ENCODE data around the gene CD53.

DNA sequence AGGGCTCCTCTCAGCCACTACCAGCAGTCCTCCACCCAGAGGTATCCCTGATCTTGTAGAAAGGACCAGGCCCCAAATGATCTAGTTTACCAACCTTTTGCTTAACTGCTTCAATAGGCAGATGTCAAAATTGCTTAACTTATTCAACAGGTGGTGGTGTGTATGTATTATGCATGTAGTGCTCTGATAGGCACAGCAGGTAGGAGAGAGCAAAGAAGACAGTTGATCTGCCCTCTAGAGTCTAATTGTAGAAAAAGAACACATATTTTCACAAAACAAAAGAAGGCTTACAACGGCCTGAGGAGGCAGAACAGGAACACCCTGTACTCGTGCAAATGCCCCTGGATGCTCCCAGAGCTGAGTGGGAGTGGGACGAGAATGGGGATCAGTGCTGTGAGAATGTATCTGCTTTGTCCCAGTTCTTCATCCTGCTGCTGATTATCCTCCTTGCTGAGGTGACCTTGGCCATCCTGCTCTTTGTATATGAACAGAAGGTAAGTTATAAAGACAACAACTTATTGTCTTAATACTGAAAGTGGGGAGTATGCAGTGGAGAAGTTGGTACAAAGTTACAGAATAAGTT is 21.1 kb downstream of the CD53 start:
- TF ChIP-seq, protein P1, sequence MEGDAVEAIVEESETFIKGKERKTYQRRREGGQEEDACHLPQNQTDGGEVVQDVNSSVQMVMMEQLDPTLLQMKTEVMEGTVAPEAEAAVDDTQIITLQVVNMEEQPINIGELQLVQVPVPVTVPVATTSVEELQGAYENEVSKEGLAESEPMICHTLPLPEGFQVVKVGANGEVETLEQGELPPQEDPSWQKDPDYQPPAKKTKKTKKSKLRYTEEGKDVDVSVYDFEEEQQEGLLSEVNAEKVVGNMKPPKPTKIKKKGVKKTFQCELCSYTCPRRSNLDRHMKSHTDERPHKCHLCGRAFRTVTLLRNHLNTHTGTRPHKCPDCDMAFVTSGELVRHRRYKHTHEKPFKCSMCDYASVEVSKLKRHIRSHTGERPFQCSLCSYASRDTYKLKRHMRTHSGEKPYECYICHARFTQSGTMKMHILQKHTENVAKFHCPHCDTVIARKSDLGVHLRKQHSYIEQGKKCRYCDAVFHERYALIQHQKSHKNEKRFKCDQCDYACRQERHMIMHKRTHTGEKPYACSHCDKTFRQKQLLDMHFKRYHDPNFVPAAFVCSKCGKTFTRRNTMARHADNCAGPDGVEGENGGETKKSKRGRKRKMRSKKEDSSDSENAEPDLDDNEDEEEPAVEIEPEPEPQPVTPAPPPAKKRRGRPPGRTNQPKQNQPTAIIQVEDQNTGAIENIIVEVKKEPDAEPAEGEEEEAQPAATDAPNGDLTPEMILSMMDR (IDR thresholded peaks at IDR 0.05; ENCODE audit: low read depth, low read length) = no peak
- no peak for TF ChIP-seq POLR2A (IDR thresholded peaks at IDR 0.05; ENCODE audit: extremely low read depth, insufficient read length)
